ENCODE data around the gene BPIFB4. TPM values are rescaled to one million over a fixed set of nuclear protein-coding genes. Genes with fewer than 3 reads are reported as not detected.

Gene BPIFB4
- total and polyA plus RNA-seq, 2 donors (not counting 3 experiments of a cell fraction or from before 2014, with no cell fraction given): not detected

DNA sequence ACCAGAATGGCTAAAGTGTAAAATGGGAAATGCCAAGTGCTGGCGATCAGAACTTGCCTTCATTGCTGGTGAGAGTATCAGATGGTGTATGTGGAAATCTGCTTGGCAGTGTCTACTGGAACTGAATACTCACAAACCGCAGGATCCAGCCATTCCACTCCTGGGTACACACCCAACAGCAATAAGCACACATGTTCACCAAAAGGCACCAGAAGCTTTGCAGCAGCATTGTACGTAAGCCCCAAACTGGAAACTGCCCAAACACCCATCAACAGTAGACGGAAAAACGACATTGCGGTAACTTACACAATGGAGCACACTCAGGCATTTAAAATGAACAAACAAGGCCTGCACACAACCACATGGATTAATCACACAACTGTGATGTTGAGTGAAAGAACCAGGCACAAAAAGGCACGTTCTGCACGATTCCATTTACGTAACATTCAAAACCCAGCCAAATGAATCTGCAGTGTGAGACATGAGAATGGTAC, 51.2 kb downstream of the BPIFB4 start:
- Histone ChIP-seq H3K4me3 (replicated peaks in 1 of 3; ENCODE audit: insufficient read depth in 1 of 3, low read depth in 1 of 3, low read length in 3 of 3) (no peak overlapping the region), H3K4me2 (ENCODE audit: insufficient read depth, low read length) (no peak overlapping the region), H3K27ac (ENCODE audit: insufficient read depth, low read depth, low read length) (no peak overlapping the region), H3K9ac (replicated peaks; ENCODE audit: extremely low read depth, insufficient read depth, low read length) (no peak overlapping the region), H3K36me3 (ENCODE audit: control insufficient read depth in 2 of 2, extremely low read depth in 1 of 2, insufficient read depth in 2 of 2, low read length in 2 of 2) (no peaks in the 10 kb centered on the region), H4K20me1 (replicated peaks; ENCODE audit: control insufficient read depth, extremely low read depth, insufficient read depth, low read length) (no peaks in the 10 kb centered on the region), H3K79me2 (ENCODE audit: control insufficient read depth, insufficient read depth, low read length) (no peaks in the 10 kb centered on the region), H2AFZ (ENCODE audit: low read depth, low read length) (no peak overlapping the region), H3K27me3 (ENCODE audit: control insufficient read depth in 2 of 2, insufficient read depth in 2 of 2, low read length in 2 of 2) (no peaks in the 10 kb centered on the region), H3K9me3 (replicated peaks; ENCODE audit: control insufficient read depth, insufficient read depth, low read length) (no peaks in the 10 kb centered on the region), H3K9me1 (replicated peaks; ENCODE audit: control insufficient read depth, extremely low read depth, insufficient read depth, low read length) (no peaks in the 10 kb centered on the region), H3K4me1 (ENCODE audit: control insufficient read depth, extremely low read depth, insufficient read depth, low read length) (no peaks in the 10 kb centered on the region)
- intact Hi-C loops (cut with micrococcal nuclease): no loop called here
- BruUV-seq (replicated peaks): no TSS peak
- dilution Hi-C loops (cut with MboI; ENCODE audit: extremely low pct_ligation_motif_present, low sequenced_read_pairs): no loop called here
- ChIA-PET POLR2A (no interaction called here), CTCF (no interaction called here)
- no peak for DNase-seq (ENCODE audit: low read depth, low spot score)
- FAIRE-seq: no peak
- no peak for TF ChIP-seq POLR2AphosphoS5 (IDR thresholded peaks at IDR 0.05; ENCODE audit: insufficient read depth, low read depth, low read length)
- TF ChIP-seq FOS (IDR thresholded peaks at IDR 0.05; ENCODE audit: borderline replicate concordance, insufficient read depth, low read length): no peak
- TF ChIP-seq JUN (IDR thresholded peaks at IDR 0.05; ENCODE audit: borderline replicate concordance, insufficient read depth, insufficient read length, low read depth): no peak
- no peak for TF ChIP-seq EZH2 (IDR thresholded peaks at IDR 0.05; ENCODE audit: borderline replicate concordance, low read depth, low read length, severe bottlenecking)
- TF ChIP-seq MYC (IDR thresholded peaks at IDR 0.05; ENCODE audit: low read depth, low read length): no peak
- TF ChIP-seq POLR2A (IDR thresholded peaks at IDR 0.05; ENCODE audit: low read depth, low read length): no peak
- TF ChIP-seq MAX (IDR thresholded peaks at IDR 0.05; ENCODE audit: insufficient read depth, insufficient read length): no peak
- TF ChIP-seq, protein P1, sequence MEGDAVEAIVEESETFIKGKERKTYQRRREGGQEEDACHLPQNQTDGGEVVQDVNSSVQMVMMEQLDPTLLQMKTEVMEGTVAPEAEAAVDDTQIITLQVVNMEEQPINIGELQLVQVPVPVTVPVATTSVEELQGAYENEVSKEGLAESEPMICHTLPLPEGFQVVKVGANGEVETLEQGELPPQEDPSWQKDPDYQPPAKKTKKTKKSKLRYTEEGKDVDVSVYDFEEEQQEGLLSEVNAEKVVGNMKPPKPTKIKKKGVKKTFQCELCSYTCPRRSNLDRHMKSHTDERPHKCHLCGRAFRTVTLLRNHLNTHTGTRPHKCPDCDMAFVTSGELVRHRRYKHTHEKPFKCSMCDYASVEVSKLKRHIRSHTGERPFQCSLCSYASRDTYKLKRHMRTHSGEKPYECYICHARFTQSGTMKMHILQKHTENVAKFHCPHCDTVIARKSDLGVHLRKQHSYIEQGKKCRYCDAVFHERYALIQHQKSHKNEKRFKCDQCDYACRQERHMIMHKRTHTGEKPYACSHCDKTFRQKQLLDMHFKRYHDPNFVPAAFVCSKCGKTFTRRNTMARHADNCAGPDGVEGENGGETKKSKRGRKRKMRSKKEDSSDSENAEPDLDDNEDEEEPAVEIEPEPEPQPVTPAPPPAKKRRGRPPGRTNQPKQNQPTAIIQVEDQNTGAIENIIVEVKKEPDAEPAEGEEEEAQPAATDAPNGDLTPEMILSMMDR (IDR thresholded peaks at IDR 0.05; ENCODE audit: extremely low read depth in 1 of 2, insufficient read depth in 1 of 2, low read depth in 1 of 2, low read length in 2 of 2): no peak
- no peak for TF ChIP-seq GATA2 (IDR thresholded peaks at IDR 0.05; ENCODE audit: insufficient read depth, insufficient read length, low read depth, low read length)
